COLO829 (cell line): ENCODE data around the gene CERCAM.
"Not testable (repeated sequence)": the region's sequence is repeated elsewhere in the genome, so short reads cannot be mapped to it uniquely, and the experiment has no call there.

Experiments
- DNase-seq: peaks from one replicate; pipeline ENCODE4 v3.0.0; 2012; ENCODE audit warnings: low spot score

The CERCAM gene

DNA sequence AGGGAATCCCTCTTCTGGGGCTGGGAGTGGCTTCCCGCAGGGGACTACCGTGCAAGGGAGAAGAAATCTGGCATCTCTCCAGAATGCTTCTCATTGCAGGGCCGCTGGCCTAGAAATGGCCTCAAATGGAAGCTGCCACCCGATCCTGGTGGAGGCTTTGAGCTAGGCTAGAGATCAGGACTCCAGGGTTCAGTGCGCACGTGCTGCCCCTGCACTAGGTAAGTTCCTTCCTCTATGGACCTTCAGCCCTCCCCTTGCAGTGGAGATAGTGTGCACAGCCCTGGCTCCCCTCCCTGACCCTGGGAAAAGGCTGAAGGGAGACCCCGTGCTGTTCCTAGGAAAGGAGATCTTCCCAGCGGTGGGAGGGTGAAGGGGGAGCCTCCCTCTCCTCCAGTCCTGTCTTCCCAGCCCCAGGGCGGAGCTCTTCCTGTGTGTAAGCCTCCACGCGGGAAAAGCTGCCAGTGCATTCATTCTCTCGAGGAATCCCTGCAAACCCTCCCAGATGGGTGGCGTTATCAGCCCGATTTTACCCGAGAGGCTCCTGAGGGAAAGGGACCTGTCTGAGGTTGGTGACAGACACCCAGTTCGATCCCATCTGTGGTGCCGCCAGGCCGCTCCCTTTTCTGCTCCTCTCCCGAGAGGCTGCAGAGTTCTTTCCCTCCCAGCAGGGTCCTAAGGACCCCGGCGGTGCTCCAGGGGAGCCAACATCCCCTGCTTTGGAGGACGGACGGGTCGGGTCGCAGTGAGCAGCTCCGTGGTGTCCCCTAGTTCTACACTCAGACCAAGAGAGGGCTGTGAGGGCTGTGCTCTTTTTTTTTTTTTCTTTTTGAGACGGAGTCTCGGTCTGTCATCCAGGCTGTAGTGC lies 1.4 kb upstream of the CERCAM start:
- DNase-seq = no peak

DNA sequence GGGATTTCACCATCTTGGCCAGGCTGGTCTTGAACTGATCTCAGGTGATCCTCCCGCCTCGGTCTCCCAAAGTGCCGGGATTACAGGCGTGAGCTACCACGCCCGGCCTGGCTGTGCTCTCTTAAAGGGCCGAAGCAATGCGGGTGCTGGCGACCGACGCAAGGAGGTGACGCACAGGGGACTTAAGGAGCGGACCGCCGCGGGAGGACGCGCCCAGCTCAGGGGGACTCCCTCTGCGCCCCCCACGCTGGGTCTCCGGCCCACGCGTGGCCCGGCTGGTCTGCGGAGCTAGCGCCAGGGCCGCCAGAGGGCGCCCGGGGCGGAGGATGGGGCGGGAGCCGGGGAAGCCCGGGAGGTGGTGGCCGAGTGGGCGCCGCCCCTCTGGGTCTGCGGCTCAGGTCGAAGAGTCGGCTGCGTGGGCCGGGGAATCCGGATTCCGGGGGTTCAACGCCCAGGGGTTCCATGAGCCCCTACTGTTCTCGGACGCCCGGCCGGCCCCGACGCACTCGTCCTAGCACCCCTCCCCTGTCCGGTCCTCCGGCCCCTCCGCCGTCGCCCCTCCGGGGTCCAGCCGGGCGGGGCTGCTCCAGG lies 502 bp upstream of the CERCAM start:
- DNase-seq = peak; percentile 69

DNA sequence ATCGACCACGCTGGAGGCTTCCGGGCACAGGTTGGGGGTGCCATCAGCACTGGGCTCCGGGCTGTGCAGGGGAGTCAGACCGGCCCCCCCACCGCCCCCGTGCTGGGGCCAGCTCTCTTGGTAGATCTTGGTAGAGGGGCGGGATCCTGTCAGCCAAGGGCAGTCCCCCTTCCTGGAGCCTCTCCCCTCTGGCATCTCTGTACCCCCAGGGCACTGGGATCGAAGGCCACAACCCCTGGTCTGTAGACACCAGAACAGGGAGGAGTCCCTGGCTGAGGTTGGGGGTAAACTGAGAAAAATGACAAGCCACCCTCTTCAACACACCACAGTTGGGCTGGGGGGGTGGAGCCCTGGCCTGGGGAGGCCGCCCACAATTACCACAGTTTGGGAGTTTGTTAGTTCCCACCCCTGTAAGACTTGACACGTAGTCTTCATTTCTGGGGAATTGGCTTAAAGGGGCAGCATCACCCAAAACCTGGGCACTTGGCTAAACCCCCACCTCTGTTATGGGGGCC lies 882 bp downstream of the CERCAM start:
- DNase-seq = no peak

DNA sequence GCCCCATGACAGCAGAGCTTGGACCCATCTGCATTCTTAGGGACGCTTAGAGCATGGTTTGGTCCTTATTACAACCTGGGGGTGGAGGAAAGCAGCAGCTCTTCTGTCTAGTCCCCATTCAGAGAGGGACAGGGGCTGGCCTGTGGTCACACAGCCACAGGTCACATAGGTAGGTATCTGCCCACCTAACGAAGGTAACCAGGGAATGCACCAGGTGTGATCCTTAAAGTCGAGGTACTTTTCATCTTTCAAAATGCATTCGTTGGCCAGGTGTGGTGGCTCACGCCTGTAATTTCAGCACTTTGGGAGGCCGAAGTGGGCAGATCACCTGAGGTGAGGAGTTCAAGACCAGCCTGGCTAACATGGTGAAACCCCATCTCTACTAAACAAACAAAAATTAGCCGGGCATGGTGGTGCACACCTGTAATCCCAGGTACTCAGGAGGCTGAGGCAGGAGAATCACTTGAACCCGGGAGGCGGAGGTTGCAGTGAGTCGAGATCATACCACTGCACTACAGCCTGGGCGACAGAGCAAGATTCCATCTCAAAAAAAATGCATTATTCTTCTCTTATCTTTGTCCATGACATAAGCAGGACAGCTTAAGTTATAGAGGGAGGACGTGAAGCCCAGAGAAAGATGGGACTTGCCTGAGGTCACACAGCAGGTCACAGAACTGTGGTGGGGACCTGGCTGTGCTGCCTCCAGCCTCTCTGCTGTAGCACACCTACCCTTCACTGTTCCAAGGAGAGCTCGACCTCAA lies 1.5 kb downstream of the CERCAM start:
- not testable (repeated sequence) for DNase-seq

DNA sequence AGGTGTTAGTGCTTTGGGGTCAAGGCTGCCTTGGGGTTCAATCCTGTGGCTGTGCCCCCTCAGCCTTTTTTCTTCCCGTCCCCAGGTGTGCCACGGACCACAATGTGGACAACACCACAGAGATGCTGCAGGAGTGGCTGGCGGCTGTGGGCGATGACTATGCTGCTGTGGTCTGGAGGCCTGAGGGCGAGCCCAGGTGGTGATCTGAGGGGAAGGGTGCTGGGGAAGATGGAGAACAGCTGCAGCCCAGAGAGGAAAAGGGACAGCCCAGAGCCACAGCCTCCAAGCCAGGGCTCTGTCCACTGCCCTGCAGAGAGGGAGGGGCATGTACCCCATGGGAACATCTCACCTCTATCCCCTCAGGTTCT lies 2.1 kb downstream of the CERCAM start:
- DNase-seq = no peak

DNA sequence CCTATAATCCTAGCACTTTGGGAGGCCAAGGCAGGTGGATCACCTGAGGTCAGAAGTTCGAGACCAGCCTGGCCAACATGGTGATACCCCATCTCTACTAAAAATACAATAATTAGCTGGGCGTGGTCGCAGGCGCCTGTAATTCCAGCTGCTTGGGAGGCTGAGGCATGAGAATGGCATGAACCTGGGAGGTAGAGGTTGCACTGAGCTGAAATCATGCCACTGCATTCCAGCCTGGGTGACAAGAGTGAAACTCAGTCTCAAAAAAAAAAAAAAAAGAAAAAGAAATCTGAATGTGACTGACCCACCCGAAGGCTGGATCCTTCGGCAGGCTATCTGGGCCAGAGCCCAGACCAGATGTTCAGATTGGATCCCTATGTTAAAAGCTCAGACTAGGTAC lies 2.7 kb downstream of the CERCAM start:
- not testable (repeated sequence) for DNase-seq

DNA sequence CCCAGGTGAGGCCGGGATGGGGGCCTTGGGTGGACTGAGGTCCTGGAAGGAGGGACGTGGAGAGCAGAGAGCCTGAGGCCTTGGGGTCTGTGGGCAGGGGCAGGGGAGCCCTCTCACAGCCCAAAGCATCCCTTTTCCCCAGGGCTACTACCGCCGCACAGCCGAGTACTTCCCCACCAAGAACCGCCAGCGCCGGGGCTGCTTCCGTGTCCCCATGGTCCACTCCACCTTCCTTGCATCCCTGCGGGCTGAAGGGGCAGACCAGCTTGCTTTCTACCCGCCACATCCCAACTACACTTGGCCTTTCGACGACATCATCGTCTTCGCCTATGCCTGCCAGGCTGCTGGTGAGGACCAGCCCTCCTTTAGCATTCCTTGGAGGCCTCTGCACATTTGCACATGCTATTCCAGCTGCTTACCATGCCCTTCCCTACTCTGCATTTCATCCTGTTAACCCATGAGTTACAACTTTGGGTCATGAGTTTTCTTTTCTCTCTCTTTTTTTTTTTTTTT lies 3.7 kb downstream of the CERCAM start:
- no peak for DNase-seq

DNA sequence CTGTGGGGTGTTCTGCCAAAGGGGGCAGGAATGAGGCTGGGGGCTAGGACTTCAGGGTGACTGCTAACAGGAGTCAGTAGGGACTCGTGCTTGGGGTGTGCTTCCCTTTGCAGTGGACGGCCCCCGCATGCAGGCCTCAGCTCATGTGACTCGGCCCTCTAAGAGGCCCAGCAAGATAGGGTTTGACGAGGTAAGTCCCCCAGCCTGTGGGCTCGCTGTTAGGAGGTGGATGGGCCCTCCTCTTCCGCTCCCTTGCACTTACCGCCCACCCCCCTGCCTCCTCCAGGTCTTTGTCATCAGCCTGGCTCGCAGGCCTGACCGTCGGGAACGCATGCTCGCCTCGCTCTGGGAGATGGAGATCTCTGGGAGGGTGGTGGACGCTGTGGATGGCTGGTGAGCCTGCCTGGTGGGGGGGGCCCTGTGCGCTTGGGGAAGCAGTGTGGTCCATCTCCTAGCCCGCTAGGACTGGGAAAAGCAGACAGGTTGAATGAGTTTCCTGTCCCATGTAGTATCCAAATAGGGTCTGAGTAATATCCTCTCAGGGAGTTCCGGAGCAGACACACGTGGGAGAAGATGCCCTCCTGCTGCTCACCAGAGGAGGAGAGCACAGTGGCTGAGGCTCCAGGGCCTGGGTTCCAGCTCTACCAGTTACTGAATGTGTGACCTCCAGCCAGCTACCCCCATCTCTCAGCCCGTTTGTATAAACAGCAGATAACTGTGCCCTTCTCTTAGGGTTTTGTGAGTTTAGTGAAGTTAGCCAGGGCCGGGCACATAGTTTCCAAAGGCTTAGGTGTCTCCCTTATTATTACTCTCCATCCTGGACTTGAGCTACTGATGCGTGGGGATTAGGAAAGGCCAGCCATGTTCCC lies 8.2 kb downstream of the CERCAM start:
- no peak for DNase-seq

DNA sequence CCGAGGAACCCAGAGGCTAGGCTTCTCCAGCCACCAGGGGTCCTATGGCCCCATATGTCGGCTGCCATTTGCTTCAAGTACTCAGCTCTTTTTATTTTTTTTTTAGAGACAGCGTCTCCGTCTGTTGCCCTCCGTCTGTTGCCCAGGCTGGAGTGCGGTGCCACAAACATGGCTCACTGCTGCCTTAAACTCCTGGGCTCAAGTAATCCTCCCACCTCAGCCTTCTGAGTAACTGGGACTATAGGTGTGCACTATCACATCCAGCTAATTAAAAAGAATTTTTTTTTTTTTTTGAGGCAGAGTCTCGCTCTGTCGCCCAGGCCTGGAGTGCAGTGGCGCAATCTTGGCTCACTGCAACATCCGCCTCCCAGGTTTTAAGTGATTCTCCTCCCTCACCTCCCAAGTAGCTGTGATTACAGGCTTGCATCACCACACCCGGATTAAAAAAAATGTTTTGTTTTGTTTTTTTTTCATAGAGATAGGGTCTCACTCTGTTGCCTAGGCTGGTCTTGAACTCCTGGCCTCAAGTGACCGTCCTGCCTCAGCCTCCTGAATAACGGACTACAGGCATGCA lies 8.9 kb downstream of the CERCAM start:
- no peak for DNase-seq

DNA sequence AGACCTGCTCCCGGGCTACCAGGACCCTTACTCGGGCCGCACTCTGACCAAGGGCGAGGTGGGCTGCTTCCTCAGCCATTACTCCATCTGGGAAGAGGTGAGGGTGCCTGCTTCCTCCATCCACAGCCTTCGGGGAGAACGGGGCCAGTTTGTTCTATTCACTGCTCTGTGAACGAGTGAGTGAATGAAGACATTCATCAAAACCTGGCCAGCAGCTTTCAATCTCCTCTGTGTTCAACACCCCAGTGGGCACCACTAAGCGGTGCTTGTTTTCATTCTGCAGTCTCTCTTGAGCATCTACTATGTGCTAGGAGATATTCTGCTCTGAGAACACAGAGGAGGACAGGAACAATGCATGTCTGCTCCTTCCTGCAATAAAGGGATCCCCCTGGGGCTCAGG lies 10.6 kb downstream of the CERCAM start:
- DNase-seq = no peak

DNA sequence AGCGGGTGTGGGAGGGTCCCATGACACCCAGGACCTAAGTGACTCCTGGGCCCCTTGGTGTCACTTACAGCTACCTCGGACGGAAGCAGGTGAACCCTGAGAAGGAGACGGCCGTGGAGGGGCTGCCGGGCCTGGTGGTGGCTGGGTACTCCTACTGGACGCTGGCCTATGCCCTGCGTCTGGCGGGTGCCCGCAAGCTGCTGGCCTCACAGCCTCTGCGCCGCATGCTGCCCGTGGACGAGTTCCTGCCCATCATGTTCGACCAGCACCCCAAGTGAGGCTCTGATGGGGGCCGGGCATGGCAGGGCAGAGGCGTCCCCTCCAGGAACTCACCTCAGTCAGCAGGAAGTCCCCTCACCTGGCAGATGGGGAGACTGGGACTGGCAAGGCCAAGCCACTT lies 13.7 kb downstream of the CERCAM start:
- DNase-seq = no peak

DNA sequence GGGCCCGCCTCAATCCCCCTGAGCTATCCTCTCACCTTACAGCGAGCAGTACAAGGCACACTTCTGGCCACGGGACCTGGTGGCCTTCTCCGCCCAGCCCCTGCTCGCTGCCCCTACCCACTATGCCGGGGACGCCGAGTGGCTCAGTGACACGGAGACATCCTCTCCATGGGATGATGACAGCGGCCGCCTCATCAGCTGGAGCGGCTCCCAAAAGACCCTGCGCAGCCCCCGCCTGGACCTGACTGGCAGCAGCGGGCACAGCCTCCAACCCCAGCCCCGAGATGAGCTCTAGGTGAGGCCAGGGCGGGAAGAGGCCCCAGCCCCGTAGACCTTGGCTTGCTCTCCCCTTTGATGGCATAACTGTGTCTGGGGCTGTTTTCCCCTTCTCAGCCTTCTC lies 15.0 kb downstream of the CERCAM start:
- DNase-seq = no peak

DNA sequence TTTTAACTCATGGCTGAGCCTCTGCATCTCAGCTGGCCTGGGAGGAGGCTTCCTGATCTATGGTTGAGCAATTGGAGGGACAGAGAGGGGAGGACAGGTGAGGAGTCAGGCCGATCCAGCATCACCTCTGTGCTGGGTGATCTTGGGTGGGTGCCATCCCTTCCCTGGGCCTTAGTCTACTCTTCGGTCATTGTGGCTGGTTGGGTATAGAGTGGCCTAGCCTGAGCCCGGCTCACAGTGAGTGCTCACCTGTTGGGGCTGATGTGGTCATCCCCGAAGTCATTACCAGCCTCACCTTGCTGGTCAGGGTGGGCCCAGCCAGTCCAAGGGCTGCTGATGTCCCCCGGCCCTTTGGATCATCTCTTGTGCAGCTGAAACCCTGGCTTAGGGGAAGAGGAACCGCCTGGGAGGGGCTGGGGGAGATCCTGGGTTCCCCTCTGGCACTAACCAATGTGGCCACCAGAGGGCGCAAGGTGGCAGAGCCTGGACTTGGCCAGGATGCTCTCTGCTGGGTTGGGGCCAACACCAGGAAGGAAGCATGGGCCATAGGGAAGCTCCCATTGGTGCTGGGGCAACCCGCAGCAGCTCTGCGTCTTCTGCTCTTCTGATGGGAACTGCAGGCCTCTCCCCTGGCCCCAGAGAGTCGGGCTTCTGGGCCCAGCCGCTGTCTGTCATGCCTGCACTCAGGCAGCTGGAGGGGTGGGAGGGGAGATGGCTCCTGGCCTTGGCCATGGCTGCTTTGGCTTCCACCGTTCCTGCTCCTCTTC lies 17.9 kb downstream of the CERCAM start:
- peak; percentile 70 for DNase-seq

DNA sequence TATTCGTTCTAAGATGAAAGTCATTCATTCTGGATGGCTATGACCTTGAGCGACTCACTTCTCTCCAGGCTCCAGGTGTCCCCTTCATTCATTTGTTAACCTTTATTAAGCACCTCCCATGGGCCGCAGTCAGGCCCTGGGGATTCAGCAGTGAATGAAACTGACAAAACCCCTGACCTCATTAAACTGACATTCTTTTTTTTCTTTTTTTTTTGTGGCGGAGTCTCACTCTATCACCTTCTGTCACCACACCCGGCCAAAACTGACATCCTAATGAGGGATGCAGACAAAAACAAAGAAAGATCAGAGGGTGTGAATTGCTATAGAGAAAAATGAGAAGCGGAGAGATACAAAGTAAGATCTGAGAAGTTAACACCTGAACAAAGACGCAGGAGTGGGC lies 18.6 kb downstream of the CERCAM start:
- no peak for DNase-seq

DNA sequence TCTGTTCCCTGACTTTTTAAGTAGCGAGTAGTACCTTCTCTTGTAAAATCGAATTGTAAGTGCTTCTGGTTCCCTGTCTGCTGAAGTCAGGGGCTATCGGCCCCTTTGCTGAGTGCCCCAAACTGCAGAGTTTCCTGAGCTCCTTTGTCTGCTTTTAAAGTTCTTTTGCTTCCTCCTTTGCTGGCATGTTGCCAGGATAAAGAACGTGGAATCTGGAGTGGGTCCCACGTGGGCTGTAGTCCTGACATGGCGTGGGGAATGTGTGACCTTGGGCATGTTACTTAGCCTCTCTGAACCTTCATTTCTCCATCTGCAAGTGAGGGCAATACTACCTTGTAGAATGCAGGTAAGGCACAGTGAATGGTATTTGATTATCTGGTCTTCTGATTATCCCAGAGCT lies 21.5 kb downstream of the CERCAM start:
- no peak for DNase-seq

DNA sequence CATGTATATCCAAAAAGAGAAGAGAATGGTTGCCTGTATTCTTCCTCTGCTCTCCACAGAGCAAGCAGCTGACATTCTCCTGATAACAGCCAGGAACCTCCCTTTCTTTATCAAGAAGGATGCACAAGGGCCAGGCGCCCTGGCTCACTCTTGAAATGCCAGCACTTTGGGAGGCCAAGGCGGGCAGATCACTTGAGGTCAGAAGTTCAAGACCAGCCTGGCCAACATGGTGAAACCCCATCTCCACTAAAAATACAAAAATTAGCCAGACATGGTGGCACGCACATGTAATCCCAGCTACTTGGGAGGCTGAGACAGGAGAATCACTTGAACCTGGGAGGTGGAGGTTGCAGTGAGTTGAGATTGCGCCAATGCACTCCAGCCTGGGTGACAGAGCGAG lies 25.8 kb downstream of the CERCAM start:
- not testable (repeated sequence) for DNase-seq

DNA sequence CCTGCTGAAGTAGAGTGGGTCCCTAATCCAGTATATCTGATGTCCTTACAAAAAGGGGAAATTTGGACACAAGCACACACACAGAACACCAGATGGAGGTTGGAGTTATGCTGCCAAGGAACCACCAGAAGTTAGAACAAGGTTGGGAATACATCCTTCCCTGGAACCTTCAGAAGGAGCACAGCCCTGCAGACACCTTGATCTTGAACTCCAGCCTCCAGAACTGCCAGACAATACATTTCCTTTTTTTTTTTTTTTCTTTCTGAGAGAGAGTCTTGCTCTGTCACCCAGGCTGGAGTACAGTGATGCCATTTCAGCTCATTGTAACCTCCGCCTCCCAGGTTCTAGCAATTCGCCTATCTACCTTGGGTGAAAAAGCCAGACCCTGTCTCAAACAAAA lies 28.1 kb downstream of the CERCAM start:
- DNase-seq = no peak

DNA sequence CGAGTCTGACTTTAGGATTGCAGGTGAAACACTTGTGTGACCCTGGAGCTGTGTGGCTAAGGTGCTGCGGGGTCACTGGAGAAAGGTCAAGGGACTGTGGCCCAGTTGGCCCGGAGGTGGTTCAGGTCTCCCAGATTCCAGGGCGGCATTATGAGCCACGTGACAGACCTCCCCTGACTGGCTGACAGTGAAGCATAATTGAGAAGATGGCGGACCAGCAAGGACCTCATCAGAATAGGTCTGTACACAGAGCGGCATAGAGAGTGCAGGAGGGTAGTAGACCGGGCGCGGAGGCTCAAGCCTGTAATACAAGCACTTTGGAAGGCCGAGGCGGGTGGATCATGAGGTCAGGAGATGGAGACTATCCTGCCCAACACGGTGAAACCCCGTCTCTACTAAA lies 34.3 kb downstream of the CERCAM start:
- DNase-seq = no peak

DNA sequence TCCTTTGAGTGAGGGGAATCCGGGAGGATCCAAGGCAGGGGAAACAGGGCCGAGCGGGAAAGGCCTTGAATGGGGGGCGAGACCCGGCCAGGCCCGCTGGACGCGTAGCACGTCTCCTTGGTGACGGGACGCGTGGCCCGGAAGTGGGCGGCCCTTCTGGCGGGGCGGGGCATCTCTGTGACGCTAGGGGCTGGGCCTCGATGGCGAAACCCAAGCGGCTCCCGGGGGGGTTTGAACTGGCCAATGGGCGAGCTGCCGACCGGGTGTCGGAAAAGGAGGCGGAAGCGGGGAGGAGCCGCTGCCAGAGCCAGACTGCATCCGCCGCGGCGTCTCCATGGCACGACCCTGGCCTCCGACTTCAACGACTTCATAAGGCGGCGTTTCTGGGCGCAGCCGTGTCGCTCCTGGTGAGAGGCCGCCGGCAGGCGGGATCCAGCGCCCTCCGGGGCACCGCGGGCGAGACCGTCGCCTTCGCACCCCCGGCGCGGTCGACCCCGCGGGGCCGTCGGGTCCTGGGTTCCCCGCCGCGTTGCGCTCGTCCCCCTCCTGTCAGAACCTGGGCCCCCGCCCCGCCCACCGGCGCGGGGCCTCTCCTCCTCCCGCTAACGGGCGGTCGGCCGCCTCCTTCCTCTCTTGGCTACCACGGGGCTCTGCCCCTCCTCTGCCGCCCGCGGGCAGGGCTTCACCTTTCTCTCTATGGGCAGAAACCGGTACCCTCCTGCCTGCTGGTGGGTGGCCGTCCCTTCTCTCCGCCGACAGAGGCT lies 35.4 kb downstream of the CERCAM start, which contains the start of gene ODF2:
Gene ODF2, plus strand, starts transcription at position 158 of the 764 bp plus-strand sequence. Its CDS starts 86 bp downstream, at position 244.
- DNase-seq = peak; percentile 100
